Natural killer cell (primary cell): Measurements from ENCODE around the gene AHRR. TPM values are rescaled to one million over a fixed set of nuclear protein-coding genes. Genes with fewer than 3 reads are reported as not detected.
"Not testable (repeated sequence)": the region's sequence is repeated elsewhere in the genome, so short reads cannot be mapped to it uniquely, and the experiment has no call there.

Experiments used
- ATAC-seq, 3 donors: fragments of 150-1000 bp in 2 of 3; fragments of 200-7000 bp in 1 of 3; cut with Tn5 transposase; 1 replicate in 1 of 3; 2 replicates in 2 of 3; pipeline ENCODE4 v1.10.0; 2021; ENCODE audit warnings: mild to moderate bottlenecking in 2 of 3, moderate library complexity in 2 of 3
- DNase-seq, 2 donors: peaks; one replicate each; pipeline versions ENCODE4 v3.0.0 to v3.0.0-alpha.2; 2013 to 2021; ENCODE audit warnings: mixed read lengths in 1 of 2
- H3K27ac ChIP-seq: one replicate; pipeline ENCODE4 v1.5.1; 2013; ENCODE audit warnings: mild to moderate bottlenecking, low read length
- H3K27me3 ChIP-seq: one replicate; pipeline ENCODE4 v1.6.1; 2013; ENCODE audit warnings: low read length; ENCODE audit not compliant: control insufficient read depth, insufficient read depth
- H3K36me3 ChIP-seq: one replicate; pipeline ENCODE4 v1.6.1; 2013; ENCODE audit warnings: low read length; ENCODE audit not compliant: control insufficient read depth, insufficient read depth
- H3K4me1 ChIP-seq: one replicate; pipeline ENCODE4 v1.6.1; 2013; ENCODE audit warnings: low read length; ENCODE audit not compliant: control insufficient read depth, insufficient read depth
- H3K4me3 ChIP-seq: one replicate; pipeline ENCODE4 v1.5.1; 2013; ENCODE audit warnings: low read length
- H3K9me3 ChIP-seq: one replicate; pipeline ENCODE4 v1.6.1; 2013; ENCODE audit warnings: low read length; ENCODE audit not compliant: control insufficient read depth, insufficient read depth
- H3K27ac Mint-ChIP-seq, 2 donors: one replicate each; pipeline ENCODE4 v1.8.0; 2022; ENCODE audit warnings: mild to moderate bottlenecking in 2 of 2, mixed read lengths in 2 of 2, moderate library complexity in 1 of 2
- H3K27me3 Mint-ChIP-seq, 2 donors: one replicate each; pipeline ENCODE4 v1.8.0; 2022; ENCODE audit warnings: low read depth in 2 of 2, mixed read lengths in 2 of 2
- H3K36me3 Mint-ChIP-seq: one replicate; pipeline ENCODE4 v1.8.0; 2022; ENCODE audit warnings: mixed read lengths
- H3K4me1 Mint-ChIP-seq, 2 donors: one replicate each; pipeline ENCODE4 v1.8.0; 2022; ENCODE audit warnings: mixed read lengths in 2 of 2
- H3K4me3 Mint-ChIP-seq: one replicate; pipeline ENCODE4 v1.8.0; 2022; ENCODE audit warnings: mild to moderate bottlenecking, moderate library complexity, mixed read lengths
- H3K9me3 Mint-ChIP-seq, 2 donors: one replicate each; pipeline ENCODE4 v1.8.0; 2022; ENCODE audit warnings: mixed read lengths in 2 of 2
- WGBS: methylation state at CpG from one replicate; pipeline ENCODE4 v1.1.7; 2013; ENCODE audit warnings: missing lambda C conversion rate; ENCODE audit not compliant: insufficient coverage; 5-methylcytosine and 5-hydroxymethylcytosine counted together
- intact Hi-C: fragments of 100-400 bp; cut with micrococcal nuclease; formaldehyde crosslinking; loops from one replicate; pipeline ENCODE4 v1.14.2; 2022
- total RNA-seq, 4 donors: library from RNA; stranded (reverse); fragments of 120-200 nt in 1 of 4; gene quantifications; one replicate each; pipeline versions ENCODE4 v1.2.3 to v1.2.4, GENCODE V29; 2013 to 2022
- TF ChIP-seq, protein P1 (sequence below): fragments of 200-600 bp; IDR thresholded peaks from one replicate; pipeline ENCODE4 v1.8.0; 2022; ENCODE audit warnings: antibody characterized with exemption

Gene AHRR
- total RNA-seq, 3 donors from 2014 or later (not counting 1 experiment from before 2014, with no cell fraction given), result 0.88 to 1.4 (median 1.2) TPM

- 89% methylated on average over 9 of the region's 9 CpGs for WGBS
- no peak for DNase-seq
- peaks cover 14% of the 10 kb centered on the region for H3K36me3 ChIP-seq
- H3K27ac ChIP-seq, result no peak overlapping the region
- no peak overlapping the region for H3K4me3 ChIP-seq
- H3K4me3 Mint-ChIP-seq, result no peak overlapping the region
- TF ChIP-seq, protein P1, sequence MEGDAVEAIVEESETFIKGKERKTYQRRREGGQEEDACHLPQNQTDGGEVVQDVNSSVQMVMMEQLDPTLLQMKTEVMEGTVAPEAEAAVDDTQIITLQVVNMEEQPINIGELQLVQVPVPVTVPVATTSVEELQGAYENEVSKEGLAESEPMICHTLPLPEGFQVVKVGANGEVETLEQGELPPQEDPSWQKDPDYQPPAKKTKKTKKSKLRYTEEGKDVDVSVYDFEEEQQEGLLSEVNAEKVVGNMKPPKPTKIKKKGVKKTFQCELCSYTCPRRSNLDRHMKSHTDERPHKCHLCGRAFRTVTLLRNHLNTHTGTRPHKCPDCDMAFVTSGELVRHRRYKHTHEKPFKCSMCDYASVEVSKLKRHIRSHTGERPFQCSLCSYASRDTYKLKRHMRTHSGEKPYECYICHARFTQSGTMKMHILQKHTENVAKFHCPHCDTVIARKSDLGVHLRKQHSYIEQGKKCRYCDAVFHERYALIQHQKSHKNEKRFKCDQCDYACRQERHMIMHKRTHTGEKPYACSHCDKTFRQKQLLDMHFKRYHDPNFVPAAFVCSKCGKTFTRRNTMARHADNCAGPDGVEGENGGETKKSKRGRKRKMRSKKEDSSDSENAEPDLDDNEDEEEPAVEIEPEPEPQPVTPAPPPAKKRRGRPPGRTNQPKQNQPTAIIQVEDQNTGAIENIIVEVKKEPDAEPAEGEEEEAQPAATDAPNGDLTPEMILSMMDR, result no peak
- H3K9me3 ChIP-seq, result no peaks in the 10 kb centered on the region
- no peaks in the 10 kb centered on the region for H3K27me3 ChIP-seq
- H3K4me1 Mint-ChIP-seq, result peaks cover 50 to 67% of the 10 kb centered on the region in 2 donors
- H3K4me1 ChIP-seq, result no peaks in the 10 kb centered on the region
- no peaks in the 10 kb centered on the region for H3K27me3 Mint-ChIP-seq
- H3K36me3 Mint-ChIP-seq, result no peaks in the 10 kb centered on the region
- no peak overlapping the region for H3K27ac Mint-ChIP-seq
- no peaks in the 10 kb centered on the region for H3K9me3 Mint-ChIP-seq
- intact Hi-C loops, result no loop called here
- no peak for ATAC-seq
Measured at GRCh38 chr5:278646-279045, 42.9 kb upstream of the AHRR start.

DNA sequence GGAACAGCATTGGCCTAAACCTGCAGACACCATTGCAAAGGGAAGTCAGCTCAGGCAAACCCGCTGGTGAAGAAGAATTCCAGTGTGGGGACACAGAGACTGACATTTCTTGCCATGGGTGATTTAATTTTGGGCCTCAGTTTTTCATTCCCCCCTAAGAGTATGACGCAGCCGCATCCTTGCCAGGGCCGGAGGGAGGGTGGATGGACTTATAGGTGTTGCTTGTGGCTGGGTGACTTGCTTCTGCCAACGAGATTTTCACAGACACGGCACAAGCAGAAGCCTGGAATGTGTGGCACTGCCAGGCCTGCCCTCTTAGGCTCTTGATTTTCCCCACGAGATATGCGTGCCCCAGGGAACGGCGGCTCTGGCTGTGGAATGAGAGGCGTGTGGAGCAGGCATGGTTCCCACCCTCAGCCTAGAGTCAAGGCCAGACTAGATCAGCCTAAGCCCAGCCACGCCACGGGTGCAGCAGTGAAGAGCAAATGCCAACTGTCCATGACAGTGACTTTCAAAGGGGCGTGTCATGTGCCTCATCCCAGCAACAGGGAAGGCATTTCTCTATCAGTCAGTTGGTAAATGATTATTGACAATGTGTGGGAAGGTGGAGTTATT is 42.4 kb upstream of the AHRR start:
- H3K4me3 Mint-ChIP-seq, H3K27ac ChIP-seq, H3K27me3 Mint-ChIP-seq, H3K9me3 Mint-ChIP-seq, H3K4me3 ChIP-seq, H3K4me1 ChIP-seq, DNase-seq, H3K27ac Mint-ChIP-seq, ATAC-seq, H3K27me3 ChIP-seq, H3K9me3 ChIP-seq, intact Hi-C loops, H3K36me3 Mint-ChIP-seq: not testable (repeated sequence)
- WGBS, result 92% methylated on average over 11 of the region's 14 CpGs
- H3K36me3 ChIP-seq, result peaks cover 11% of the 10 kb centered on the region
- H3K4me1 Mint-ChIP-seq, result peaks cover 54 to 67% of the 10 kb centered on the region in 2 donors

DNA sequence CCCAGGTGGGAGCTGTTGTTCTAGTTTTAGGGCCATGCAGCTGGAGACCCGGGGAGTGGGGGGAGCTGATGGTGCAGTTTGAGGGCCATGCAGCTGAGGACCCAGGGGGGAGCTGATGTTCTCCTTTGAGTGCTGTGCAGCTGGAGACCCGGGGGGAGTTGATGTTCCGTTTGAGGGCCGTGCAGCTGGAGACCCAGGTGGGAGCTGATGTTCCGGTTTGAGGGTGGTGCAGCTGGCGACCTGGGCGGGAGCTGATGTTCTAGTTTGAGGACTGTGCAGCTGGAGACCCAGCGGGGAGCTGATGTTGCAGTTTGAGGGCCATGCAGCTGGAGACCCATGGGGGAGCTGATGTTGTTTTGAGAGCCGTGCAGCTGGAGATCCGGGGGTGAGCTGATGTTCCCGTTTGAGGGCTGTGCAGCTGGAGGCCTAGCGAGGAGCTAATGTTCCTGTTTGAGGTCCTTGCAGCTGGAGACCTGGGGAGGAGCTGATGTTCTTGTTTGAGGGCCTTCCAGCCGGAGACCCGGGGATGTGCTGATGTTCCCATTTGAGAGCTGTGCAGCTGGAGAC is 35.4 kb upstream of the AHRR start:
- Histone ChIP-seq H3K4me3 (no peak overlapping the region), H3K27me3 (no peaks in the 10 kb centered on the region), H3K36me3 (peaks cover 12% of the 10 kb centered on the region), H3K27ac (no peak overlapping the region), H3K4me1 (no peaks in the 10 kb centered on the region), H3K9me3 (no peaks in the 10 kb centered on the region)
- Mint-ChIP-seq H3K27ac (peak overlapping the region in 1 of 2 donors; percentile 3), H3K27me3 (no peaks in the 10 kb centered on the region), H3K9me3 (no peaks in the 10 kb centered on the region), H3K36me3 (peaks cover 8% of the 10 kb centered on the region), H3K4me3 (no peak overlapping the region), H3K4me1 (peaks cover 56 to 58% of the 10 kb centered on the region in 2 donors)
- TF ChIP-seq, protein P1, result no peak
- ATAC-seq (no peak), DNase-seq (no peak)
- WGBS, result 87% methylated on average over 14 of the region's 14 CpGs
- intact Hi-C loops, result no loop called here

DNA sequence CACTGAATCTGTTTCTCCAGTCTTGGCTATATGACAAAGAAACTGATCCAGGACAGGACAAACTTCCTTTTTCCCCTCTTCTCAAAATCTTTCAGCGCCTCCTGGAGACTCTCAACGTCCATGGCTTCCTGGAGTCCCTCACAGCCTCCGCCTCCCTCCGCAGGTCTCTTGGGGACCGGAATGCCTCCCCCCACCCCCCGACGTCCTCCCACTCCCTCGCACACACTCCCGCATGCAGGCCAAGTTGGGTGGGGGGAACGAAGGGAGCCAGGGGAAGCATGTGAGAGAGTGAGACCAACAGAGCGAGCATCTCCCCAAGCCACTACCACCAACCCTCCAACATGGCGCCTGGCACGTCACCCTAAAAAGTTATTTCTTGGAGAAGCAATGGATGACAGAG is 31.3 kb upstream of the AHRR start:
- intact Hi-C loops, result loop anchor here (10.0 kb wide), 1 partner anchor 1325 kb away; no protein-coding TSS in a partner anchor
- H3K4me3 Mint-ChIP-seq, ATAC-seq, H3K27ac Mint-ChIP-seq, H3K4me3 ChIP-seq, H3K9me3 ChIP-seq, H3K4me1 ChIP-seq, H3K36me3 ChIP-seq, H3K27me3 ChIP-seq, H3K27me3 Mint-ChIP-seq, H3K36me3 Mint-ChIP-seq, DNase-seq, H3K27ac ChIP-seq, H3K9me3 Mint-ChIP-seq: not testable (repeated sequence)
- H3K4me1 Mint-ChIP-seq, result peaks cover 26 to 39% of the 10 kb centered on the region in 2 donors
- WGBS, result 90% methylated on average over 5 of the region's 13 CpGs

DNA sequence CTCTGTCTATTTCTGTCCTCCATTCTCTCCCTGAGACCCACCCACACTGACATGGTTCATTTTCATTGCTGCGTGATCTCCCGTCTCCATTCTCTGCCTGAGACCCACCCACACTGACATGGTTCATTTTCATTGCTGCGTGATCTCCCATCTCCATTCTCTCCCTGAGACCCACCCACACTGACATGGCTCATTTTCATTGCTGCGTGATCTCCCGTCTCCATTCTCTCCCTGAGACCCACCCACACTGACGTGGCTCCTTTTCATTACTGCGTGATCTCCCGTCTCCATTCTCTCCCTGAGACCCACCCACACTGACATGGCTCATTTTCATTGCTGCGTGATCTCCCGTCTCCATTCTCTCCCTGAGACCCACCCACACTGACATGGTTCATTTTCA is 30.2 kb upstream of the AHRR start:
- not testable (repeated sequence) for H3K27me3 Mint-ChIP-seq, H3K4me3 ChIP-seq, H3K36me3 Mint-ChIP-seq, H3K4me1 ChIP-seq, H3K27me3 ChIP-seq, H3K9me3 ChIP-seq, H3K9me3 Mint-ChIP-seq, DNase-seq, H3K4me3 Mint-ChIP-seq, H3K36me3 ChIP-seq, H3K27ac ChIP-seq, ATAC-seq
- 94% methylated on average over 8 of the region's 10 CpGs for WGBS
- Mint-ChIP-seq H3K27ac (peak overlapping the region in 1 of 2 donors; percentile 3), H3K4me1 (peaks cover 15 to 29% of the 10 kb centered on the region in 2 donors)
- intact Hi-C loops, result loop anchor here (10.0 kb wide), 1 partner anchor 1323 kb away; no protein-coding TSS in a partner anchor

GRCh38 chr5:294788-295187 is 26.7 kb upstream of the AHRR start:
- 96% methylated on average over 13 of the region's 17 CpGs for WGBS
- not testable (repeated sequence) for H3K4me3 Mint-ChIP-seq, H3K36me3 ChIP-seq, H3K27me3 ChIP-seq, H3K36me3 Mint-ChIP-seq, H3K9me3 ChIP-seq, H3K27me3 Mint-ChIP-seq, H3K27ac Mint-ChIP-seq, DNase-seq, H3K27ac ChIP-seq, ATAC-seq, H3K4me3 ChIP-seq, H3K9me3 Mint-ChIP-seq
- peaks cover 16 to 35% of the 10 kb centered on the region in 2 donors for H3K4me1 Mint-ChIP-seq
- intact Hi-C loops, result loop anchor here (10.0 kb wide), 1 partner anchor 1320 kb away; no protein-coding TSS in a partner anchor
- H3K4me1 ChIP-seq, result peaks cover 16% of the 10 kb centered on the region
